Fibroblast of the conjunctiva (primary cell): ENCODE measurements around the gene CD164.
"Not testable (repeated sequence)": the region's sequence is repeated elsewhere in the genome, so short reads cannot be mapped to it uniquely, and the experiment has no call there.

Experiments
- DNase-seq: peaks from one replicate; pipeline ENCODE4 v3.0.0-alpha.2; 2010; ENCODE audit warnings: low read depth

CD164 gene

DNA sequence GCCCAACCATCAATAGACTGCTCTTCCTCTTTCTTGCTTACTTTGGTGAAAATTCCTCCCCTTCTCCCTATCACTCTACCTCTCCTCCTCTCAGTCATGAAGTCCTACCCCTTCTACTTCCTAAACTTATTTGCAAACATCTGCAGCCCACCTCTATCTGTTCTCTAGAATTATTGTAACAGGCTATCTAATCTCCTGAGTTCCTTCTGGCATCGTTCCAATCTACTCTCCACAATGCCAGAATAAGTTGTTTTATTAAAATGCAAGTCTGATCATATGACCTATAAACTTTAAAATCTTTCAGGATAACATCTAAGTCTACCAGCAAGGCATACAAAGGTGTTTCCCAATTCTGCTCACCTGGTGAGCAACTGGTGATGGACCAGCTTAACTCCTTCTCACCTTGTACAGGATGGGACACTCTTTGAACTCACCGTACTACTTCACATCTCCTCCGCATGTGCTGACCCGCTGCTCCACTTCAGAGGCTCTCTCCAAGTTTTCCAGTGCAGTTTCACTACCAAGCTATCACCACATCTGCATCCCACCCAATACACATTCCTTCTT is 7.9 kb downstream of the CD164 start:
- no peak for DNase-seq

DNA sequence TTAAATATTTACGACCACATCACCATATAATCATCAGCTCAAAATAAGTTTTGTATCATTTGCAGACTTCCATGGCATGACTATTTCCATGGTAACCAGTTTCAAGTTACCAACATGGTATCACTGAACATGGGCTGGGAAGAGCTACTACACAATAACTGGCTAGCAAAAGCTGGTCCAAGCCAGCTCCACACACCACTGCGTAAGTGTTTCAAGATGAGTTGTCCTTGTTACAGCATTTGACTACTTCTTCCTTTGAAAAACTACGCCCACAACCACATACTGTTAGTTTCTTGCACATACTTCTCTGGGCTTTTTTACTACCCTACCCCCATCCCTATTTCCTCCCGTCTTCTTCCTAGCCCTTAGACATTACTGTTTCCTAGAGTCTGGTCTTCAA is 8.5 kb downstream of the CD164 start:
- DNase-seq = no peak

DNA sequence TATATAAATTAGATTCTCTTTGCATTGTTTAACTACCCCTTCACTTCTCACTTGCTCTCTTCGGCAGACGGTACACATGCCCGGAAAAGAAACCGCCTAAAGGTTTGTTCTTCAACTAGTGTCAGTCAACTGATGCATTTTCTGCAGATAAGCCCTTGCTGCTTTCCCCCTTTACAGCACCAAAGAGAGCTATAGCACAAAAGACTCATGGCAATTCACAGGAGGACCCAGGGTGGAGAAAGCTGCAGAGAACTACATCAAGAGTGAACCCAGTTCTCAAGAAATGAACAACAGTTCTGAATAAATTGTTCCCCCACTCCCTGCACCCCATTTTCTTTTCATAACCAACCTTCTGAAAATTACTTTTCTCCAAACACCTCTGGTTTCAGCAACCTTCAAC is 8.9 kb downstream of the CD164 start:
- DNase-seq = no peak

DNA sequence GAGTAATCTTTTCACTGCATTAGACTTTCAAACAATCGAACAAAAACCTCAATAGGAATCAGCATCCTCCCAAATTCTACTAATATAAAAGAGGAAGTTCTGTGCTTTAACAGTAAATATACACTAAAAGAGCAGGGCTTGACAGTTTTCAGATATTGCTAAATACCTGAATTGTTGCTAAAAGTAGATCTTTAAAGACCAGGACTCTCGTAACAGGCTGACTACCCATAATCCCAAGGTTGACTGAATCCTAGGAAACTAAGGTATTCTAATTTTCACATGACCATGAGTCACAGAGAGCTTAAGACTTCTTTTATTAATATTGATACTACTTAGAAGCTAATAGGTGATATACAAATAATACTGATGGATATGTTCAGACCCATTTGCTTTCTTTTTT is 10.1 kb downstream of the CD164 start:
- DNase-seq = no peak

DNA sequence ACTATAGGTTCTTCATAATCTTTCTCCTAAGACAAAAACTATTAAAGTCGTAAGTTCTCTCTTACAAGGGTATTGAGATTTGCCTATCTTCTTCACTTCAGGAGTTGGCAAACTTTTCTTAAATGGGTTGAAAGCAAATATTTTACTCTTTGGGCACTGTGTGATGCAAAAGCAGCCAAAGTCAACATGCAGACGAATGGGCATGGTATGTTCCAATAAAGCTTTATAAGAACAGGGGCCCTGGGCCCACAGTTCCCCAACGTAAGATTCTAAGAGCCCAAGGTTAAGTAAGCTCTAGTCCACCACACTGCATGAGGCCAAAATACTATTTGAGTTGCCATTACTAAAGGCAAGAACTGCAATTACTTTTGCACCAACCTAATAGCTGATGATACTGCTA is 11.5 kb downstream of the CD164 start:
- no peak for DNase-seq

DNA sequence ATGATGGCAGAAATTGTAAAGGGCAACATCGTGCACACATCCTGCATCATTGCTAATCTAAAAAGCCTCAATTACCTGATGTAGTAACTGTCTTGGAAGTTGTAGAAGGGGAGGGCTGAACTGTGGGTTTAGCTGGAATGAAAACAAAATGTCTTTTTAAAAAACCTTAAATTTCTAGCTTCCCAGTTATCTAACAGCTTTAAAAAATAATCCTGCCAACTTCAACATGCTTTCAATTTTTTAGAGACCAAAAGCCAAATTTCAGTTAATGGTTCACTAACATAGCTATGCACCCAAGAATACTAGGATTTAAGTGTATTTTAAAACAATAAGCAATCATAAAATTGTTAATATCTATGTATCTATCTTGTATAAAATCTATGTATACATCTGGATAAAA is 11.9 kb downstream of the CD164 start:
- DNase-seq = no peak

DNA sequence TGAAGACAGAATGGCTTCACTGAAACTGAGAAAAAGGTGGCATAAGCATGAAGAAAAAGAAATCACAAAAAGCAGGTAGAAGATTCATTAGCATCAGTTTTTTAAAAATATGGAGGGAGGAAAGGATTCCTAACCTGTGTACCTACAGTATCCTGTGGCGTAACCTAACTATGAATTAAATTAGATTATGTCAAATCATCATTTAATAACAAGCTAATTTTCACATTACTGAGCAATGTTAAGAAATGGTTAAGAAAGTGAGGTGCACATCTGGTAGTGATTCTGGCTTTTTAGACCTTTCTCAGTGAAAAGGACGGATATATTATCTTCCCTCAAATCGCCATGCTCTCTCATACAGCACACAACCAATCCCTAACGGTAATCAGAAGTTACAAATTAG is 12.5 kb downstream of the CD164 start:
- DNase-seq = no peak

DNA sequence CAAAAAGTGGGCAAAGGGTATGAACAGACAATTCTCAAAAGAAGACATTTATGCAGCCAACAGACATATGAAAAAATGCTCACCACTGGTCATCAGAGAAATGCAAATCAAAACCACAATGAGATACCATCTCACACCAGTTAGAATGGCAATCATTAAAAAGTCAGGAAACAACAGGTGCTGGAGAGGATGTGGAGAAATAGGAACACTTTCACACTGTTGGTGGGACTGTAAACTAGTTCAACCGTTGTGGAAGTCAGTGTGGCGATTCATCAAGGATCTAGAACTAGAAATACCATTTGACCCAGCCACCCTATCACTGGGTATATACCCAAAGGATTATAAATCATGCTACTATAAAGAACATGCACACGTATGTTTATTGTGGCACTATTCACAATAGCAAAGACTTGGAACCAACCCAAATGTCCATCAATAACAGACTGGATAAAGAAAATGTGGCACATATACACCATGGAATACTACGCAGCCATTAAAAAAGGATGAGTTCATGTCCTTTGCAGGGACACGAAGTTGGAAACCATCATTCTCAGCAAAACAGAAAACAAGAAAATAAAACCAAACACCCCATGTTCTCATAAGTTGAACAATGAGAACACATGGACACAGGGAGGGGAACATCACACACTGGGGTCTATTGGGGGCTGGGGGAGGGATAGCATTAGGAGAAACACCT is 17.7 kb downstream of the CD164 start:
- not testable (repeated sequence) for DNase-seq

DNA sequence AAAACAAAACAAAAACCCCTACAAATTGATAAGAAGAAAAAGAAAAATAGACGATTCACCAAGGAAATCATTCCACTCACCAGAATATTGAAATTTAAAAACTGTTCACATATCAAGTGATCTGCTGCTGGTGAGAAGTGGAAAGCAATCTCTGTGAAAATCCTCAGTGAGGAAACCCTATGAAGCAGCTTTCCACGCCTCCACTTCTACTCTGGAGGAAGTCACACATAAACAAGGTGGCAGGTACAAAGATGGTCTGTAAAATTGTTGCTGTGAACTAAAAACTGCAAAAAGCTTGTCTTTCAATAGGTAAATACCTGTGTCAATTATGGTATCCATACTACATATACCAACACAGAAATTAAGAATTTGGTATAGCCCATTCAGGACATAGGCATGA is 18.5 kb downstream of the CD164 start:
- DNase-seq = no peak

DNA sequence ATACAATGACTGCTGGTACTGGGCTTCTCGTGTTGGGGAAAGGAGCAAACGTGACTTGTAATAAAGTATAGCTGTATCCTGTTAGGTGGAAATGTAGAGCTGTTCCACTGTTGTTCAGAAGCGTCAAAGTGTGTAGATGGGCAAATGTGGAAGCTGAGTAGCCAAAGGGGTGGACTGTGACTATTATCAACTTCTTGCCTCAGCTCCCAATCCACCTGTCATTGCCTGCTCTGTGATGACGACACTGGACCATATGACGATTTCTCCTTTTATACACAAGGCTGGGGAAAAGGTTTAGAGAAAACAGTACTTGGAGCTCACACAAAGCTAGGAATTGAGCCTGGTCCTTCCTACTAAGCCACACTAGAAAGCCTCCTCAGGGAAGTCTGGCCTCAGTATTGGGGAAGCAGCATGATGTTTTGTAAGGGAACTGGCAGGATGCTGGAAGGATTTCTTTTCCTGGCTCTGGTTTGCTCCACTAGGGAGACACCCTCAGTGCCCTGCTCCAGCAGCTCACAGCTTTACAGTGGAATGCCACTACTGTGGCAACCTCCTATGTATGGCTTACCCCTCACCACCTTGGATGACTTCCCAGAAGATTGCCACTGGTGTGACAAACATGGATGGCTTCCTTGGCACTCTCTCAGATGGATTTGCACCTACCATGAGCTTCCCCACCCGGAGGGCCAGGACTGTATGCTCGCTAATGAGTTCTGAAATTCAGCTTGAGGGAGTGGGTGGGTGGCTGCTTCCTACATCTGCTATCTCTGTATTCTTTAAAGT is 20.0 kb downstream of the CD164 start:
- DNase-seq = no peak

DNA sequence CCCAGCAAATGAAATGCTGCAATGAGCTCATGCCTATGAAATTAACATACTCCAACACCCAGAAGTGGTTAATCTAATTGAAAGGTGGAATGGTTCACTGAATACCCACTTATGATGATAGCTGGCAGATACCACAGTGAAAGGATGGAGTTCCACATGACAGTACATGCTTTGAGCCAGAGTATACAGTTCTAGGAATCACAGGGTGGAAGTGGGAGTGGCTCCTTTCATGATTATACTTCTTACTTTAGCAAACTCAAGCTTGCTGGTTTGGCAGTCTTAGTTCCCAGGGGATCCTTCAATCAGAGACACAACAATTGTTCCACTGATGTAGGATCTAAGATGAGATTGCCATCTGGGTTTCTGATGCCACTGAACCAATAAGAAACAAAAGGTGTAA is 21.5 kb downstream of the CD164 start:
- DNase-seq = no peak

DNA sequence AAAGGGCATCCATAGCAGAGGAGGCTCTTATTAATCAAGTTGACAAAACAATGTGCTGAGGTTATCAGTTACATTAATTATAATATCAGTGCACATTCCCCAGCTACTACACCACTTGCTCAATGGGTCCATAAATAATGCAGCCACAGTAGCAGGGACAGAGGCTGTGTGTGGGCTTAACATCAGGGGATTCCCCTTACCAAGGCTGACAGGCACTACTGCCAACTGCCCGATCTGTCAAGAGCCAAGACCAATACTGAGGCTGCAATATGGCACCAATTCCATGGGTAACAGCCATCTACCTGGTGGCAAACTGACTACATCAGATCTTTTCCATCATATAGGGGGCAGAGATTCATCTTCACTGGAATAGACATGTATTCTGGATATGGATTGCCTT is 22.0 kb downstream of the CD164 start:
- DNase-seq = no peak

DNA sequence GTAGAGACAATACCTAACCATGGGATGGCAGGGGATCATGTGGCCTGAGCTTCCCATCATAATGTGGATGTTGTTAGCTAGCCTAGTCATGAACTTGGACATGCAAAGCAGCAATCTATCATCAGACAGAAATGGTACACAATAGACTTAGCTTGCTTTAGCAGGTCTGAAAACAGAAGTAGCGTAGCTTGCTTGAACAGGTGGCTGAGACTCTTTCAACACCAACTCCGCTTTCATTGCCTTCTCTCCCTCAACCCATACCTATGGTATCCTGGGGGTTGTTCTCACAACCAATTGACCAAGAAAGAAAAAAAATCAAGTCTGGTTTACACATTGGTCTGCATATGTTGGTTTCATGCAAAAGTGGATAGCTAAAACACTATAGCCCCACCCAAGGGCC is 23.0 kb downstream of the CD164 start:
- no peak for DNase-seq

DNA sequence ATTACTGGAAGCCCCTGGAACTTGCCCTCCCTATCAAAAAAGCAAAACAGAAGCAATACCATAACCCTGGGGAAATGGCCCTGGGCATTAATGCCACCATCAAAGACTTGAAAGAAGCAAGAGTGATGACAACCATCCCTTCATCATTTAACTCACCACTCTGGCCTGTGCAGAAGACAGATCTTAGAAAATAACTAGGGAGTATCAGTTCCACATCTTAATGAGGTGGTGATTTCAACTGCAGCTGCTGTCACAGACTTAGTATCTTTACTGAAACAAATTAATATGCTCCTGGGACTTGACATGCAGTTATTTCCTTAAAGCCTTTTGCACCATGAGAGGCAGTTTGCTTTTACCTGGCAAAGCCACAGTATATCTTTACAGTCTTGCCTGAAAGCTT is 24.1 kb downstream of the CD164 start:
- DNase-seq = no peak

DNA sequence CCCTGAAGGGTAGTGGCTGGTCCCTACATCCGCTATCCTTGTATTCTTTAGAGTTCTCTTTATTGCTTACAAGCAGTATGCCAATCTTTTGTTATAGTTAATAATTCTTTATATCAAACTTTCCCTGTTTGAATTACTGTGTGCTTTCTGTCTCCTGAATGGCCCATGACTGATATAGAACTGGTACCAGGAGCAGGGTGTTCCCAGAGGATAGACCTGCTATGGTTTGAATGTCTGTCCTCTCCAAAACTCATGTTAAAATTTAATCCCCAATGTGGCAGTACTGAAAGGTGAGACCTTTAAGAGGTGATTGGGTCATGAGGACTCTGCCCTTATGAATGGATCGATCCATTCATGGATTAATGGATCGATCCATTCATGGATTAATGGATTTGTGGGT is 26.0 kb downstream of the CD164 start:
- DNase-seq = no peak

DNA sequence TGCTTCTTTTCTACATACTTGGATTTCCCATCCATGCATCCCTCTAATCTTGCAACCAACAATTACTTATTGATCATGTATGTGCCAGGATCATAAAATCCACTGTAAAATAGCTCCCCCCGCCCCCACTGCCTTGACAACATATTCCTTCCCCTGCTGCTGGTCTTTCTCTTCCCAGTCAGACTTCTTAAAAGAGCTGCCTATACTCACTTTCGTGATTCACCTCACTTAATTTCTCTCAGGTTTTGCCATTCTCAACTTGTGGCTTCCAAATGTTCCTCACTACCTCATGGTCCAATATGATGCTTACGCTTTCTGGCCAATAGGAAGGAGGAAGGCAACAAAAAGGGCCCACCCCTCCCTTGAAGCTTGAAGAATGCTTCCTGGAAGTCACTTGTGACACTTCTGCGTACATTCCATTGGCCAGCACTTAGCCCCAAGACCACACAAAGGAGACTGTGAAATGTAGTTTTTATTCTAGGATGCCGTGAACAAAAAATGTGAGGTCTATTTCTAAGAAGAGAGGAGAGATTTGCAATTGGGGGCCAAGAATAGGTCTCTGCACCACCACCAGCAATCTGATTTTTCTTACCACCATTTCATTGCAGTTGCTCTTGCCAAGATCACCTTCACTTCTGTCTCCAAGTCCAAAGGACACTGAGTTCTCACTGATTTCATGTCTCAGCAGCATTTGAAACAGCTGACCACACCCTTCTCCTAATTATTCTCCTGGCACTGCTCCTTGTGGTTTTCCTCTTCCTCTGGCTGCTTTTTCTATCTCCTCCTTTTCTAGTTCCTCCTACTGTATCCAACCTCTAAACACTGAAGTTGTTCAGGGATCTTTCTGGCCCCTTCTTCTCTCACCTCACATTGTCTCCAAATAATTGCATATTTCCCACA is 30.8 kb downstream of the CD164 start:
- DNase-seq = peak; percentile 16

DNA sequence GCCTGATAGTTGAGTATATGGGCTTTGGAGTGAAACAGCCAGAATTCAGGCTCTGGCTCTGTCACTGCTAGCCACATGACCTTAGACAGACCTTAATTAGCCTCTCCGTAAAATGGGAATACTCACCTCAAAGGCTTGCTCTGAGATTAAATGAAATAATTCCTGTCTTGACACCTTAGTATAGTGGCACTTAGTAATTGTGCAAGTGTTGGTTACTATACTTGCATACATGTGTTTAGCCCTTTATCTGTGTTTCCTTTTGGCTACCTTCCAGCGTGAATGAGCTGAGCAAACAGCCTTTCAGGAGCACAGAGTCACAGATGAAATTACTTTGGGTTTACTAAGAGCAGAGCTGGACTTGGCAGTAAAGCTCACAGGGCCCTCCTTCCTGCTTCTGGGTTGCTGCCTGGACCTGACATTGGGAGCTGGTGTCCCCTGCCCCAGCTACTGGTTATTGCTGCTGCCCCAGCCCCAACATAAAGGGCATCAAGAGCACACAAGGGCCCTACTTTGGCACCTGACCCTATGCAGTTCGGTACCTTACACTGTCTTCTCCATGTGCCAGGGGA is 32.8 kb downstream of the CD164 start:
- peak; percentile 40 for DNase-seq

DNA sequence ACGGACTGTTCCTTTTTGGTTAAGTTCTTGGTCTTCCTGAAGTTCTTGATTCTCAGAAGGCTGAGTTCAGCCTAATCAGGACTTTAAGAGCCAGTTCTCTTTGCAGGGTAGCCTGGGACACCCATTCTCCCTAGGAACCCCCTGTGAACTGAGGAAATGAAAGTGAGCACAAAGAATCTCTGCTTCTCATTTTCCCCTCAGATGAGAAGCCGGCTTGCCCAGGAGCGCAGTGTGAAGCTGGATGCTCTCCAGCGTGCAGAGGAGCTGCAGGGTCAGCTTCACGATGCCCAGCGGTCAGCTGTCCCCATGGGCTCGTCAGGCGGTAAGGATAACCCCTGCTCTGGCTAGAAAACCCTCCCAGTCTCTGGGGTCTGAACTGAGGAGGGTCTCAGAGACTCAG is 34.0 kb downstream of the CD164 start:
- no peak for DNase-seq

DNA sequence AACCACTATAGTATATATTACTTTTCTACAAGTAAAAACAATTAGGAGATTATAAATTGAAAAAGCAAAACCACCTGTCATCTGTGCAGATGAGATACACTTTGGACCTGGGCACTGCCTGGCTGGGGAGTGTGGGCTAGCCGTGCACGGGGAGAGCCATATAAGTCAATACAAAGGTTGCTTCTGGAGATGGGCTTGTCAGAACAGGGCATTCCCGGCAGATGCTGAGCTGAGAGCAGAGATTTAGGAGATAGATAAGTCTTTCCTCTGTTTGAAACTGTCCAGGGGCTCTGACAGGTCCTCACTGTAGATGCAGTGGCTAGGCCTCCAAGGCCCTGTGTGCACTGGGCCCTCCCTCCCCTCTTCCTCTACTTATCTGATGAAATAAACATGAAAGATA is 34.5 kb downstream of the CD164 start:
- no peak for DNase-seq

DNA sequence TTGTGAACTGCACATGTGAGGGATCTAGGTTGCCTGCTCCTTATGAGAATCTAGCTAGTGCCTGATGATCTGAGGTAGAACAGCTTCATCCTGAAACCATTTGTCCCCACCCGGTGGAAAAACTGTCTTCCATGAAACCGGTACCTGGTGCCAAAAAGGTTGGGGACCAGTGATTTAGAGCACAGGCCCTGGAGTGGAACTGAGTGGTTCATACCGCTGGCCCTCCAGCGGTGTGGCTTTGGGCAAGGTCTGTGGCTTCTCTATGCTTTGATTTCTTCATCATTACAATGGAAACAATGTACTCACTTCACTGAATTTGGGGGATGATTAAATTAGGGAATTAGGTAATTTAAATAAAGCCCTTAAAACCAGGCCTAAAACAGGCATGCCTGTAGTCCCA is 36.3 kb downstream of the CD164 start:
- no peak for DNase-seq

DNA sequence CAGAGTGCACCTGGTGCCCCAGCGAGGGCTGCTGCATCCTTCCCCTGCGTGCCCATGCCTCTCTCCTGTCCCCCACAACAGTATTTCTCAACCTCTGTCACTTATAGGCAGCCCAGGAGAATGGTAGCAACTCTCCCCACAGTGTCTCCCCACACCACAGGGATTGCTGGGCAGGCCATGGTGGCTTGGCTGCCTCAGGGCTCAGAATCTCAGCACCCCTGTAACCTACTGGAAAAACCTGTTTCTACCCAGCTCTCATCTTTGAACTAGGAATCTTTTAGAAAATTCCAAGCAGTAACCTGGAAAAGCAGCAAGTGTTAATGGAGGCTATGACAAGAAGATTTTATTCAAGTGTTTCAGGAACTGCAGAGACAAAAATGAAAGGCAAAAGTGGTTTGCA is 38.0 kb downstream of the CD164 start:
- no peak for DNase-seq

DNA sequence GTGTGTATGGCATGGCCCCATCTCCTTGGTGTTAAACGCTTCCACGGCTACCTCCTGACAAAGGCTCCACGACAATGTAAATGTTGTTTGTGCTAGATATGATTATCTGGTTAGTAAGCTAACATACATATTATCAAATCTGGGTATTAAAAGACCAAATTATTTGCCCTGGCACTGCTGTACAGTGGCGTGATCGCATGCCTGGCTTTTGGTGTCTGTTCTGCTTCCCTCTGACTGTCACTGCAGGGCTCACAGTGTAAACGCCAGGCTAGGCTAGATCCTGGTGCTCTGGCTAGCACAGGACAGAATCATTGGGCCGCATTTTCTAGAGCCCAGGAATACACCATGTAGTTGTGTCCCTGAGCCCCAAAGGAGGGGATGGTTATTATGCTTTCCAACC is 38.7 kb downstream of the CD164 start:
- no peak for DNase-seq
